GM10266 (cell line): ENCODE results near the gene TMEM245.

Experiments
- DNase-seq: peaks from one replicate; pipeline ENCODE4 v3.0.0; 2012; ENCODE audit errors: extremely low spot score
- CTCF ChIP-seq: IDR thresholded peaks from 2 replicates; pipeline ENCODE4 v1.5.1; 2012; ENCODE audit warnings: mild to moderate bottlenecking, low read depth; ENCODE audit not compliant: control insufficient read depth, insufficient read depth; ENCODE audit errors: missing control alignments

TMEM245 gene

GRCh38 chr9:109037946-109038715 lies 81.6 kb downstream of the TMEM245 start:
- no peak for DNase-seq
- no peak for TF ChIP-seq CTCF

- no peak for DNase-seq
Measured at GRCh38 chr9:109036744-109037680, 82.7 kb downstream of the TMEM245 start.

GRCh38 chr9:109035684-109036423 lies 83.9 kb downstream of the TMEM245 start:
- no peak for TF ChIP-seq CTCF
- DNase-seq: no peak

More at GRCh38 chr9:109036744-109037680, 82.7 kb downstream of the TMEM245 start:
- no peak for TF ChIP-seq CTCF

- no peak for DNase-seq
- no peak for TF ChIP-seq CTCF
Measured at GRCh38 chr9:109033941-109034700, 85.6 kb downstream of the TMEM245 start.

GRCh38 chr9:109031241-109031640 lies 88.5 kb downstream of the TMEM245 start:
- DNase-seq: no peak
- no peak for TF ChIP-seq CTCF

GRCh38 chr9:109030426-109030825 lies 89.3 kb downstream of the TMEM245 start:
- TF ChIP-seq CTCF: no peak
- DNase-seq: no peak
